ENCODE data around the gene BRCA2. TPM values are rescaled to one million over a fixed set of nuclear protein-coding genes. Genes with fewer than 3 reads are reported as not detected.
"Not testable (repeated sequence)": the region's sequence is repeated elsewhere in the genome, so short reads cannot be mapped to it uniquely, and the experiment has no call there.

Gene BRCA2
- total RNA-seq, 2 experiments from 2014 or later, result 28.4 to 30.7 TPM

- ChIA-PET CTCF (interaction anchor here (0.7 kb wide), 1 partner anchor 133 kb away, joined by 3 read pairs; no protein-coding TSS in a partner anchor), POLR2A (interaction anchor here (0.6 to 1.7 kb wide), 3 partner anchors 32 to 259 kb away, joined by 3 to 7 read pairs (median 5); partner anchors contain the start of genes BRCA2 and ZAR1L)
- no peaks in the 10 kb centered on the region for H3K9me3 Mint-ChIP-seq (ENCODE audit: insufficient read depth)
- H3K4me3 Mint-ChIP-seq, result no peak overlapping the region
- peaks cover 36% of the 10 kb centered on the region for H3K4me1 Mint-ChIP-seq (ENCODE audit: low read depth)
- no peak for DNase-seq
- no peak for ATAC-seq
- H3K36me3 Mint-ChIP-seq (ENCODE audit: low read depth), result peaks cover 48% of the 10 kb centered on the region
- no peaks in the 10 kb centered on the region for H3K27me3 Mint-ChIP-seq (ENCODE audit: low read depth)
- peak overlapping the region; percentile 51 for H3K27ac Mint-ChIP-seq
Observed at GRCh38 chr13:32347651-32348050, 32.3 kb downstream of the BRCA2 start.

DNA sequence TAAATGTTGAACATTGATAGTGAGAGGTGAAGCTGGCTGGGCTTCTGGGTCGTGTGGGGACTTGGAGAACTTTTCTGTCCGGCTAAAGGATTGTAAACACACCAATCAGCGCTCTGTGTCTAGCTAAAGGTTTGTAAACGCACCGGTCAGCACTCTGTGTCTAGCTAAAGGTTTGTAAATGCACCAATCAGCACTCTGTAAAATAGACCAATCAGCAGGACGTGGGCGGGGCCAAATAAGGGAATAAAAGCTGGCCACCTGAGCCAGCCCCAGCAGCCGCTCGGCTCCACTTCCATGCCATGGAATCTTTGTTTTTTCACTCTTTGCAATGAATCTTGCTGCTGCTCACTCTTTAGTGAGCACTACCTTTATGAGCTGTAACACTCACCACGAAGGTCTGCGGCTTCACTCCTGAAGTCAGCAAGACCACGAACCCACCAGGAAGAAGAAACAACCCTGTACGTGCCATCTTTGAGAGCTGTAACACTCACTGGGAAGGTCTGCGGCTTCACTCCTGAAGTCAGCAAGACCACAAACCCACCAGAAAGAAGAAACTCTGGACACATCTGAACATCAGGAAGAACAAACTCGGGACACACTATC, 35.6 kb downstream of the BRCA2 start:
- Mint-ChIP-seq H3K27ac (peak overlapping the region; percentile 53), H3K4me1 (ENCODE audit: low read depth) (peaks cover 36% of the 10 kb centered on the region), H3K36me3 (ENCODE audit: low read depth) (peaks cover 42% of the 10 kb centered on the region)
- peak; percentile 56 for ATAC-seq
- CTCF ChIA-PET, result interaction anchor here (1.0 to 1.1 kb wide), 2 partner anchors 15 to 35 kb away, joined by 3 read pairs; no protein-coding TSS in a partner anchor
- not testable (repeated sequence) for H3K27me3 Mint-ChIP-seq (ENCODE audit: low read depth); H3K4me3 Mint-ChIP-seq; H3K9me3 Mint-ChIP-seq (ENCODE audit: insufficient read depth)
- peak; percentile 39 for DNase-seq
- POLR2A ChIA-PET, result interaction anchor here (1.4 kb wide), 1 partner anchor 36 kb away, joined by 8 read pairs; the partner anchor contains the start of genes BRCA2 and ZAR1L

GRCh38 chr13:32354040-32354439, 38.7 kb downstream of the BRCA2 start:
- H3K27ac Mint-ChIP-seq, result no peak overlapping the region
- no peaks in the 10 kb centered on the region for H3K27me3 Mint-ChIP-seq (ENCODE audit: low read depth)
- DNase-seq (no peak), ATAC-seq (no peak)
- ChIA-PET POLR2A (interaction anchor here (0.6 kb wide), 1 partner anchor 39 kb away, joined by 3 read pairs; the partner anchor contains the start of genes BRCA2 and ZAR1L), CTCF (no interaction called here)
- no peaks in the 10 kb centered on the region for H3K9me3 Mint-ChIP-seq (ENCODE audit: insufficient read depth)
- peaks cover 21% of the 10 kb centered on the region for H3K4me1 Mint-ChIP-seq (ENCODE audit: low read depth)
- H3K4me3 Mint-ChIP-seq, result no peak overlapping the region
- peaks cover 37% of the 10 kb centered on the region for H3K36me3 Mint-ChIP-seq (ENCODE audit: low read depth)

DNA sequence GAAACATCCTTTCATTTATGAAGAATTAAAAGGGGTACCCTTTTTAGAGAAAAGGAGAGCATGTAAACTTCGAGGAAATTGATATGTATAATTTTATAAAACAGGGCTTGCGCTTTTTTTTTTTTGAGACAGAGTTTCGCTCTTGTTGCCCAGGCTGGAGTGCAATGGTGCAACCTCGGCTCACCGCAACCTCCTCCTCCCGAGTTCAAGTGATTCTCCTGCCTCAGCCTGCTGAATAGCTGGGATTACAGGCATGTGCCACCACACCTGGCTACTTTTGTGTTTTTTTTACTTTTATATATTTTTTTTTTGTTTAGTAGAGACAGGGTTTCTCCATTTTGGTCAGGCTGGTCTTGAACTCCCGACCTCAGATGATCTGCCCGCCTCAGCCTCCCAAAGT, 40.6 kb downstream of the BRCA2 start:
- H3K4me1 Mint-ChIP-seq (ENCODE audit: low read depth); H3K27ac Mint-ChIP-seq; CTCF ChIA-PET; ATAC-seq; H3K9me3 Mint-ChIP-seq (ENCODE audit: insufficient read depth); DNase-seq; H3K27me3 Mint-ChIP-seq (ENCODE audit: low read depth); H3K4me3 Mint-ChIP-seq: not testable (repeated sequence)
- peaks cover 31% of the 10 kb centered on the region for H3K36me3 Mint-ChIP-seq (ENCODE audit: low read depth)
- POLR2A ChIA-PET, result interaction anchor here (0.7 kb wide), 1 partner anchor 41 kb away, joined by 3 read pairs; the partner anchor contains the start of genes BRCA2 and ZAR1L

- no peak overlapping the region for H3K27ac Mint-ChIP-seq
- H3K4me1 Mint-ChIP-seq (ENCODE audit: low read depth), result no peaks in the 10 kb centered on the region
- no peaks in the 10 kb centered on the region for H3K9me3 Mint-ChIP-seq (ENCODE audit: insufficient read depth)
- ChIA-PET POLR2A (interaction anchor here (0.7 to 0.9 kb wide), 2 partner anchors 23 to 516 kb away, joined by 3 read pairs; no protein-coding TSS in a partner anchor), CTCF (interaction anchor here (0.7 kb wide), 1 partner anchor 47 kb away, joined by 4 read pairs; the partner anchor contains the start of genes BRCA2 and ZAR1L)
- ATAC-seq (no peak), DNase-seq (no peak)
- no peak overlapping the region for H3K4me3 Mint-ChIP-seq
- no peaks in the 10 kb centered on the region for H3K27me3 Mint-ChIP-seq (ENCODE audit: low read depth)
- peaks cover 46% of the 10 kb centered on the region for H3K36me3 Mint-ChIP-seq (ENCODE audit: low read depth)
Observed at GRCh38 chr13:32362574-32362973, 47.3 kb downstream of the BRCA2 start.

DNA sequence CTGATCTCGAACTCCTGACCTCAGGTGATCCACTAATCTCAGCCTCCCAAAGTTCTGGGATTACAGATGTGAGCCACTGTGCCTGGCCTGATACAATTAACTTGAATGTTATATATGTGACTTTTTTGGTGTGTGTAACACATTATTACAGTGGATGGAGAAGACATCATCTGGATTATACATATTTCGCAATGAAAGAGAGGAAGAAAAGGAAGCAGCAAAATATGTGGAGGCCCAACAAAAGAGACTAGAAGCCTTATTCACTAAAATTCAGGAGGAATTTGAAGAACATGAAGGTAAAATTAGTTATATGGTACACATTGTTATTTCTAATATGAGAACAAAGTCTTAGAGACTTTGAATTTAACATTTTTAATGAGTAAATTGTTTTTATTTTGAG, 55.5 kb downstream of the BRCA2 start:
- no peaks in the 10 kb centered on the region for H3K9me3 Mint-ChIP-seq (ENCODE audit: insufficient read depth)
- no peaks in the 10 kb centered on the region for H3K4me1 Mint-ChIP-seq (ENCODE audit: low read depth)
- H3K27me3 Mint-ChIP-seq (ENCODE audit: low read depth), result no peaks in the 10 kb centered on the region
- peaks cover 56% of the 10 kb centered on the region for H3K36me3 Mint-ChIP-seq (ENCODE audit: low read depth)
- ATAC-seq (no peak), DNase-seq (no peak)
- POLR2A ChIA-PET, result no interaction called here
- CTCF ChIA-PET, result no interaction called here
- no peak overlapping the region for H3K4me3 Mint-ChIP-seq
- H3K27ac Mint-ChIP-seq, result no peak overlapping the region

- no peak for ATAC-seq
- CTCF ChIA-PET, result interaction anchor here (1.1 kb wide), 1 partner anchor 66 kb away, joined by 3 read pairs; no protein-coding TSS in a partner anchor
- POLR2A ChIA-PET, result no interaction called here
Observed at GRCh38 chr13:32376642-32377415, 61.5 kb downstream of the BRCA2 start.

DNA sequence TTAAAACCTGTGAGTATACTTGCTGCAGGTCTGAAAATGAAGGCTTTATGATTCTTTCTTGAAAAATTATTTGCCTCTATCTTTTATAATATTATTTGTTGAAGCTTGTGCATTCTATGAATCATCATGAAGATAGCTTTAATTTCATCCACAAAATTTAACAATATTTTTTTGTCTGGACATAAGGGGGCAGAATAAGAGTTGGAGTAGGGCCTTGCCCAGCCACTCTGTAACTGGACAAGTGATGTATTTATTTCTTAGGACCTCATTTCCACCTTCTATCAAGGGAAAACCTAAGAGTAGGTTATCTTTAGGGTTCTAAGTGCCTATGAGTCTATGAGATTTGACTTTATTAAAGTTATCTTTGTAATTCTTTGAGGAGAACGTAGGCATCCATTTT, 62.7 kb downstream of the BRCA2 start:
- H3K27ac Mint-ChIP-seq, result no peak overlapping the region
- H3K36me3 Mint-ChIP-seq (ENCODE audit: low read depth), result peaks cover 35% of the 10 kb centered on the region
- ChIA-PET CTCF (no interaction called here), POLR2A (interaction anchor here (0.6 kb wide), 1 partner anchor 1327 kb away, joined by 3 read pairs; no protein-coding TSS in a partner anchor)
- H3K4me1 Mint-ChIP-seq (ENCODE audit: low read depth), result no peaks in the 10 kb centered on the region
- H3K27me3 Mint-ChIP-seq (ENCODE audit: low read depth), result no peaks in the 10 kb centered on the region
- no peak overlapping the region for H3K4me3 Mint-ChIP-seq
- H3K9me3 Mint-ChIP-seq (ENCODE audit: insufficient read depth), result no peaks in the 10 kb centered on the region
- DNase-seq (no peak), ATAC-seq (no peak)

More at GRCh38 chr13:32376642-32377415, 61.5 kb downstream of the BRCA2 start:
- Mint-ChIP-seq H3K27ac (no peak overlapping the region), H3K4me3 (no peak overlapping the region), H3K9me3 (ENCODE audit: insufficient read depth) (no peaks in the 10 kb centered on the region), H3K36me3 (ENCODE audit: low read depth) (peaks cover 47% of the 10 kb centered on the region), H3K27me3 (ENCODE audit: low read depth) (no peaks in the 10 kb centered on the region), H3K4me1 (ENCODE audit: low read depth) (no peaks in the 10 kb centered on the region)
- DNase-seq, result no peak

- Mint-ChIP-seq H3K4me1 (ENCODE audit: low read depth) (no peaks in the 10 kb centered on the region), H3K4me3 (no peak overlapping the region), H3K27ac (no peak overlapping the region), H3K27me3 (ENCODE audit: low read depth) (no peaks in the 10 kb centered on the region), H3K36me3 (ENCODE audit: low read depth) (peaks cover 17% of the 10 kb centered on the region), H3K9me3 (ENCODE audit: insufficient read depth) (no peaks in the 10 kb centered on the region)
- peak; percentile 46 for DNase-seq
- CTCF ChIA-PET, result interaction anchor here (0.6 to 3.8 kb wide), 17 partner anchors 9 to 267 kb away, joined by 3 to 35 read pairs (median 4); no protein-coding TSS in a partner anchor
- POLR2A ChIA-PET, result no interaction called here
- peak; percentile 78 for ATAC-seq
Observed at GRCh38 chr13:32381539-32381938, 66.2 kb downstream of the BRCA2 start.

- POLR2A ChIA-PET, result no interaction called here
- Mint-ChIP-seq H3K36me3 (ENCODE audit: low read depth) (peaks cover 23% of the 10 kb centered on the region), H3K4me3 (no peak overlapping the region), H3K9me3 (ENCODE audit: insufficient read depth) (no peaks in the 10 kb centered on the region), H3K4me1 (ENCODE audit: low read depth) (peaks cover 6% of the 10 kb centered on the region), H3K27me3 (ENCODE audit: low read depth) (no peaks in the 10 kb centered on the region), H3K27ac (no peak overlapping the region)
- CTCF ChIA-PET, result no interaction called here
- no peak for DNase-seq
- ATAC-seq, result no peak
Observed at GRCh38 chr13:32383836-32384618, 68.7 kb downstream of the BRCA2 start.

- Mint-ChIP-seq H3K4me3 (no peak overlapping the region), H3K9me3 (ENCODE audit: insufficient read depth) (no peaks in the 10 kb centered on the region), H3K36me3 (ENCODE audit: low read depth) (peaks cover 21% of the 10 kb centered on the region), H3K27me3 (ENCODE audit: low read depth) (no peaks in the 10 kb centered on the region), H3K4me1 (ENCODE audit: low read depth) (peaks cover 13% of the 10 kb centered on the region), H3K27ac (no peak overlapping the region)
- CTCF ChIA-PET, result interaction anchor here (0.6 kb wide), 1 partner anchor 58 kb away, joined by 4 read pairs; no protein-coding TSS in a partner anchor
- DNase-seq (no peak), ATAC-seq (no peak)
- POLR2A ChIA-PET, result no interaction called here
Observed at GRCh38 chr13:32384702-32385101, 69.4 kb downstream of the BRCA2 start.
